Measurements from ENCODE around the gene PPP2R3B.

DNA sequence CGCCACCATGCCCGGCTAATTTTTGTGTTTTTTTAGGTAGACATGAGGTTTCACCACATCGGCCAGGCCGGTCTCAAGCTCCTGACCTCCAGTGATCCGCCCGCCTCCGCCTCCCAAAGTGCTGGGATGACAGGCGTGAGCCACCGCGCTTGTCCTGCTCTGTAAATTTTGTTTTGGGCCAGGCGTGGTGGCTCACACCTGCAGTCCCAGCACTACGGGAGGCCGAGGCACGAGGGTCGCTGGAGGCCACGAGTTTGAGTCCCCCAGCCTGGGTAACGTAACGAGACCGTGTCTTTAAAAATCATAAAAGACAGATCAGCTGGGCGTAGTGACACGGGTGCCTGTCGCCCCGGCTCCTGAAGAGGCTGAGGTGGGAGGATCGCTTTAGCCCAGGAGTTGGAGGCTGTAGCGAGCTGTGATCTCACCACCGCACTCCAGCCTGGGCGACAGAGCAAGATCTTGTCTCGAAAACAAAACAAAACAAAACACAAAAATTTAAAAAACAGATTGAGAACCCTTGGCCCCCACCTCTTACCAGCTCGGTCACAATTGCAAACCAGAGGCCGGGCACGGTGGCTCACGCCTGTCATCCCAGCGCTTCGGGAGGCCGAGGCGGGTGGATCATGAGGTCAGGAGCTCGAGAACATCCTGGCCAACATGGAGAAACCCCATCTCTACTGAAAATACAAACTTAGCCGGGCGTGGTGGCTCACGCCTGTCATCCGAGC lies 34.0 kb upstream of the PPP2R3B start:
- TF ChIP-seq, protein P1, sequence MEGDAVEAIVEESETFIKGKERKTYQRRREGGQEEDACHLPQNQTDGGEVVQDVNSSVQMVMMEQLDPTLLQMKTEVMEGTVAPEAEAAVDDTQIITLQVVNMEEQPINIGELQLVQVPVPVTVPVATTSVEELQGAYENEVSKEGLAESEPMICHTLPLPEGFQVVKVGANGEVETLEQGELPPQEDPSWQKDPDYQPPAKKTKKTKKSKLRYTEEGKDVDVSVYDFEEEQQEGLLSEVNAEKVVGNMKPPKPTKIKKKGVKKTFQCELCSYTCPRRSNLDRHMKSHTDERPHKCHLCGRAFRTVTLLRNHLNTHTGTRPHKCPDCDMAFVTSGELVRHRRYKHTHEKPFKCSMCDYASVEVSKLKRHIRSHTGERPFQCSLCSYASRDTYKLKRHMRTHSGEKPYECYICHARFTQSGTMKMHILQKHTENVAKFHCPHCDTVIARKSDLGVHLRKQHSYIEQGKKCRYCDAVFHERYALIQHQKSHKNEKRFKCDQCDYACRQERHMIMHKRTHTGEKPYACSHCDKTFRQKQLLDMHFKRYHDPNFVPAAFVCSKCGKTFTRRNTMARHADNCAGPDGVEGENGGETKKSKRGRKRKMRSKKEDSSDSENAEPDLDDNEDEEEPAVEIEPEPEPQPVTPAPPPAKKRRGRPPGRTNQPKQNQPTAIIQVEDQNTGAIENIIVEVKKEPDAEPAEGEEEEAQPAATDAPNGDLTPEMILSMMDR (IDR thresholded peaks at IDR 0.05) = no peak
- TF ChIP-seq POLR2AphosphoS5 (IDR thresholded peaks at IDR 0.05) (no peak), POLR2A (IDR thresholded peaks at IDR 0.05) (no peak), EP300 (IDR thresholded peaks at IDR 0.05) (no peak)
